Neuronal stem cell (in vitro differentiated cells): ENCODE data around the gene BAD.
A peak's percentile ranks its signal among the peaks of the same experiment; 100 is the strongest.
"Not testable (repeated sequence)": the region's sequence is repeated elsewhere in the genome, so short reads cannot be mapped to it uniquely, and the experiment has no call there.

Source experiments
- DNase-seq: peaks from one replicate; pipeline ENCODE4 v3.0.0-alpha.2; 2013; ENCODE audit warnings: low spot score
- H2AFZ ChIP-seq: one replicate; pipeline ENCODE4 v1.6.1; 2013; ENCODE audit warnings: mild to moderate bottlenecking, low read length, inconsistent platforms
- H2AK5ac ChIP-seq: 2 replicates; pipeline ENCODE4 v1.6.1; 2013; ENCODE audit warnings: low read depth, mild to moderate bottlenecking, inconsistent platforms, low read length, moderate library complexity, mixed read lengths
- H2BK120ac ChIP-seq: 2 replicates; pipeline ENCODE4 v1.6.1; 2013; ENCODE audit warnings: low read depth, mild to moderate bottlenecking, inconsistent platforms, low read length, moderate library complexity, mixed read lengths
- H2BK12ac ChIP-seq: one replicate; pipeline ENCODE4 v1.6.1; 2013; ENCODE audit warnings: low read length, inconsistent platforms
- H2BK15ac ChIP-seq: 2 replicates; pipeline ENCODE4 v1.6.1; 2013; ENCODE audit warnings: mild to moderate bottlenecking, low read length, inconsistent platforms, mixed read lengths
- H2BK5ac ChIP-seq: one replicate; pipeline ENCODE4 v1.6.1; 2013; ENCODE audit warnings: inconsistent platforms, mild to moderate bottlenecking, low read length, moderate library complexity
- H3K14ac ChIP-seq: one replicate; pipeline ENCODE4 v1.6.1; 2013; ENCODE audit warnings: low read length, inconsistent platforms
- H3K18ac ChIP-seq: 2 replicates; pipeline ENCODE4 v1.6.1; 2013; ENCODE audit warnings: low read length, inconsistent platforms
- H3K23ac ChIP-seq: 2 replicates; pipeline ENCODE4 v1.6.1; 2013; ENCODE audit warnings: low read depth, mild to moderate bottlenecking, mixed read lengths, low read length, inconsistent platforms; ENCODE audit not compliant: poor library complexity
- H3K27ac ChIP-seq: replicated peaks from 3 replicates; pipeline ENCODE4 v1.5.1; 2013; ENCODE audit warnings: low read length, inconsistent platforms
- H3K27me3 ChIP-seq, 3 experiments: 2 replicates each; pipeline ENCODE4 v1.6.1; 2013; ENCODE audit warnings: low read length in 3 of 3, mild to moderate bottlenecking in 2 of 3, inconsistent platforms in 1 of 3, low read depth in 1 of 3, mixed read lengths in 1 of 3, moderate library complexity in 1 of 3; ENCODE audit not compliant: control insufficient read depth in 3 of 3, insufficient read depth in 3 of 3
- H3K36me3 ChIP-seq, 2 donors: replicated peaks in 1 of 2; 2 replicates each; pipeline ENCODE4 v1.6.1; 2013; ENCODE audit warnings: low read length in 2 of 2; ENCODE audit not compliant: control insufficient read depth in 2 of 2, insufficient read depth in 2 of 2
- H3K4ac ChIP-seq: 2 replicates; pipeline ENCODE4 v1.6.1; 2013; ENCODE audit warnings: inconsistent platforms, mild to moderate bottlenecking, low read length, moderate library complexity
- H3K4me1 ChIP-seq, 2 donors: 1 replicate in 1 of 2; 2 replicates in 1 of 2; pipeline ENCODE4 v1.6.1; 2013; ENCODE audit warnings: low read length in 2 of 2, low read depth in 1 of 2; ENCODE audit not compliant: control insufficient read depth in 2 of 2, insufficient read depth in 1 of 2
- H3K4me2 ChIP-seq: one replicate; pipeline ENCODE4 v1.6.1; 2013; ENCODE audit warnings: mild to moderate bottlenecking, low read length, inconsistent platforms; ENCODE audit not compliant: insufficient read depth, poor library complexity, severe bottlenecking
- H3K4me3 ChIP-seq, 2 donors: 2 replicates each; pipeline ENCODE4 v1.5.1; 2013; ENCODE audit warnings: low read length in 2 of 2, mild to moderate bottlenecking in 2 of 2, inconsistent platforms in 1 of 2, moderate library complexity in 1 of 2
- H3K79me1 ChIP-seq: one replicate; pipeline ENCODE4 v1.6.1; 2013; ENCODE audit warnings: low read depth, mild to moderate bottlenecking, inconsistent platforms, low read length, moderate library complexity
- H3K9ac ChIP-seq: one replicate; pipeline ENCODE4 v1.6.1; 2013; ENCODE audit warnings: mild to moderate bottlenecking, low read depth, low read length, inconsistent platforms; ENCODE audit not compliant: poor library complexity
- H3K9me3 ChIP-seq, 2 donors: replicated peaks in 1 of 2; 2 replicates each; pipeline versions ENCODE3 to v1.6.1; 2013; ENCODE audit warnings: low read length in 2 of 2, mild to moderate bottlenecking in 2 of 2, inconsistent platforms in 1 of 2, low read depth in 1 of 2, mixed read lengths in 1 of 2, moderate library complexity in 1 of 2; ENCODE audit not compliant: control insufficient read depth in 2 of 2, insufficient read depth in 1 of 2
- H4K8ac ChIP-seq: one replicate; pipeline ENCODE4 v1.6.1; 2013; ENCODE audit warnings: low read depth, mild to moderate bottlenecking, inconsistent platforms, low read length, moderate library complexity
- H4K91ac ChIP-seq: one replicate; pipeline ENCODE4 v1.6.1; 2013; ENCODE audit warnings: low read length, low read depth, mild to moderate bottlenecking, inconsistent platforms; ENCODE audit not compliant: poor library complexity
- WGBS, 2 donors: extraction: QIAGEN DNeasy Blood & Tissue Kit; methylation state at CpG; one replicate each; pipeline ENCODE4 v1.1.7; 2013; ENCODE audit warnings: missing lambda C conversion rate in 2 of 2, mixed read lengths in 1 of 2; ENCODE audit not compliant: insufficient read length in 2 of 2, insufficient replicate concordance in 1 of 2; ENCODE audit errors: extremely low coverage in 2 of 2; 5-methylcytosine and 5-hydroxymethylcytosine counted together

Gene BAD

DNA sequence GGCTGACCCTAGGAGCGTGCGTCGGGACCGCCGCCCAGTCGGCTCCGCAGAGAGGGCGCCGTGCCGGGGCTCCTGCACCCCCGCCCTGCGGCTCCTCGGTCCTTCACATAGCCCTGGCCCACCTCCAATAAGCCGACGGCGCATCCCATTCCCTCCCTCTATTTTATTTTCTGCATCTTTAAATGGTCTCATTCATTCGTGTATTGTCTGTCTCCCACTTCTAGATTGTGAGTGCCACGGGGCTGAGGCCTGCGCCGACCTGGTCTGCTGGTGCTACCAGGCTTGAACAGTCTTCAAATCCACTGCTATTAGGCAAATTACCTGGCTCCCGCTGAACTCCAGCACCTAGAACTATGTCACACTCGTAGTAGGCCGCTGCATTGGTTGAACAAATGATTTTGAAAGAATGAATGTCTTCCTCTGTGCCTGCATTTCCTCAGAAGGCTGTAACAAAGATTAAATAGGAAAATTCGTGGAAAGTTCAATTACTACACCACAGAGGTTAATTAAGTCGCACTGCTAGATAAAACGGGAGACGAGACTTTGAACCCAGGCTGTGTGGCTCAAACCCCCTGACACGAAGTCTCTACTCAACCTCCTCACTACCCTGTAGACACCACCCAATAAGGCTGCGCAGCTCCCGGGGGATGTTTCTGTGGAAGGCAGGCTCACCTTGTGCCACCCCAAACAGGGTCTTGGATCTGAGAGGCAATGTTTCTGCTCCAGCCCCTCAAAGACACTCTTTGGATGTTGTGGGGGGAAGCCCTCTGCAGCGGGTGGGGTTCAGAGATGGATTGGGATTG lies 36.5 kb downstream of the BAD start:
- Histone ChIP-seq H3K27me3 (no peaks in the 10 kb centered on the region), H3K18ac (peak overlapping the region; percentile 86), H2AK5ac (no peak overlapping the region), H2BK12ac (no peak overlapping the region), H3K4ac (no peak overlapping the region), H2BK15ac (peak overlapping the region; percentile 33), H3K9me3 (no peaks in the 10 kb centered on the region), H3K27ac (no peak overlapping the region), H3K4me3 (peak overlapping the region; percentile 54 to 70), H4K91ac (no peak overlapping the region), H3K4me1 (peaks cover 24 to 42% of the 10 kb centered on the region in 2 donors), H3K14ac (no peak overlapping the region), H2BK120ac (peak overlapping the region; percentile 7), H3K79me1 (peaks cover 11% of the 10 kb centered on the region), H3K23ac (peak overlapping the region; percentile 70), H2AFZ (peak overlapping the region; percentile 83), H2BK5ac (no peak overlapping the region), H3K36me3 (peaks cover 11 to 18% of the 10 kb centered on the region in 2 donors), H3K4me2 (peak overlapping the region; percentile 98), H3K9ac (no peak overlapping the region), H4K8ac (no peak overlapping the region)
- DNase-seq = no peak
- WGBS, 2 donors = no CpG with 5 or more reads among the region's 31 CpGs

- Histone ChIP-seq H2BK120ac (peak within 1 kb of the TSS; percentile 52), H3K9ac (peak within 1 kb of the TSS; percentile 95), H3K4me1 (peaks cover 25 to 43% of the 10 kb centered on the region in 2 donors), H3K9me3 (no peaks in the 10 kb centered on the region), H3K23ac (peak within 1 kb of the TSS; percentile 96), H3K14ac (peak within 1 kb of the TSS; percentile 96), H3K18ac (peak within 1 kb of the TSS; percentile 92), H3K4me3 (peak within 1 kb of the TSS; percentile 70 to 94), H3K4ac (peak within 1 kb of the TSS; percentile 97), H2BK5ac (peak within 1 kb of the TSS; percentile 76), H3K27me3 (no peaks in the 10 kb centered on the region), H2AK5ac (peak within 1 kb of the TSS; percentile 98), H3K79me1 (peaks cover 16% of the 10 kb centered on the region), H4K91ac (no peak within 1 kb of the TSS), H2BK15ac (peak within 1 kb of the TSS; percentile 47), H4K8ac (peak within 1 kb of the TSS; percentile 86), H3K4me2 (peak within 1 kb of the TSS; percentile 98), H3K27ac (peak within 1 kb of the TSS; percentile 61), H2AFZ (peak within 1 kb of the TSS; percentile 83), H2BK12ac (peak within 1 kb of the TSS; percentile 97), H3K36me3 (peaks cover 11 to 19% of the 10 kb centered on the region in 2 donors)
- no CpG with 5 or more reads among the region's 74 CpGs for WGBS, 2 donors
- peak; percentile 87 for DNase-seq
Measured at GRCh38 chr11:64246871-64247728, 37.4 kb downstream of the BAD start, which contains the start of gene PPP1R14B. PPP1R14B (minus strand) TSS chr11:64246943; CDS start chr11:64246673, 270 bp downstream.

DNA sequence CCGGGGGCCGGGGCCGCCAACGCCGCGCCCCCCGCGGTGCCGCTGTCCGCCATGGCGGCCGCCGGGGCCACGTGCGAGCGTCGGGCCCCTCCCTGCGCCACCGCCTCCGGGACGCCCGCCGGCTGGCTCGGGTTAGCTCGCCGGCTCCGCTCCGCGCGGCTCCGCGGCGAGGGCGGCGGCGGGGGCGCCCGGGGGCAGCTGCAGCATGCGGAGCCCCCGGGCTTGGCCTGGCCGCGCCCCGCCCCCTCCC lies 37.9 kb downstream of the BAD start:
- Histone ChIP-seq H3K4me1 (peaks cover 23 to 43% of the 10 kb centered on the region in 2 donors), H3K4me2 (peak overlapping the region; percentile 84), H3K79me1 (peaks cover 21% of the 10 kb centered on the region), H3K4me3 (peak overlapping the region; percentile 70 to 94), H2AFZ (peak overlapping the region; percentile 63), H3K36me3 (peaks cover 11 to 19% of the 10 kb centered on the region in 2 donors)
- H4K91ac ChIP-seq, H3K9ac ChIP-seq, H2BK12ac ChIP-seq, H3K18ac ChIP-seq, H2AK5ac ChIP-seq, DNase-seq, H3K14ac ChIP-seq, H2BK5ac ChIP-seq, H4K8ac ChIP-seq, H2BK120ac ChIP-seq, H3K27me3 ChIP-seq, H3K4ac ChIP-seq, H3K27ac ChIP-seq, H3K23ac ChIP-seq, H2BK15ac ChIP-seq, H3K9me3 ChIP-seq: not testable (repeated sequence)
- no CpG with 5 or more reads among the region's 43 CpGs for WGBS, 2 donors
